ENCODE data around the gene CDH16.
"Not testable (repeated sequence)": the region's sequence is repeated elsewhere in the genome, so short reads cannot be mapped to it uniquely, and the experiment has no call there.

CDH16 gene

GRCh38 chr16:66871840-66872239 is 46.8 kb downstream of the CDH16 start:
- DNase-seq (ENCODE audit: low read depth) = no peak

GRCh38 chr16:66871363-66871762 is 47.3 kb downstream of the CDH16 start:
- not testable (repeated sequence) for DNase-seq (ENCODE audit: low read depth)

- DNase-seq (ENCODE audit: low read depth) = no peak
Measured at GRCh38 chr16:66869424-66869823, 49.3 kb downstream of the CDH16 start.

GRCh38 chr16:66863707-66864106 is 55.0 kb downstream of the CDH16 start:
- no peak for DNase-seq (ENCODE audit: low read depth)

- no peak for DNase-seq (ENCODE audit: low read depth)
Measured at GRCh38 chr16:66862023-66862520, 56.6 kb downstream of the CDH16 start.

- no peak for DNase-seq (ENCODE audit: low read depth)
Measured at GRCh38 chr16:66859397-66860068, 59.2 kb downstream of the CDH16 start.

- DNase-seq (ENCODE audit: low read depth) = no peak
Measured at GRCh38 chr16:66858740-66859396, 59.8 kb downstream of the CDH16 start.

All from fibroblast of the conjunctiva (primary cell).